Breast epithelium (tissue), 4 donors: ENCODE results near the gene PHACTR1. TPM values are rescaled to one million over a fixed set of nuclear protein-coding genes. Genes with fewer than 3 reads are reported as not detected.

Source experiments
- DNase-seq, 2 donors: peaks; one replicate each; pipeline ENCODE4 v3.0.0-alpha.2; 2019; ENCODE audit warnings: low spot score in 2 of 2
- H3K27ac ChIP-seq, 2 donors: fragments of 200-600 bp; sonication (generic) in 1 of 2; one replicate each; pipeline ENCODE4 v1.5.1; 2016 to 2019; ENCODE audit warnings: mild to moderate bottlenecking in 1 of 2
- H3K27me3 ChIP-seq, 2 donors: fragments of 200-600 bp; sonication (generic) in 1 of 2; one replicate each; pipeline versions ENCODE4 v1.5.1 to v1.6.0; 2017 to 2019; ENCODE audit warnings: control low read depth in 1 of 2, mild to moderate bottlenecking in 1 of 2
- H3K36me3 ChIP-seq: fragments of 200-600 bp; one replicate; pipeline ENCODE4 v1.5.1; 2019
- H3K4me1 ChIP-seq, 2 donors: fragments of 200-600 bp; sonication (generic); one replicate each; pipeline ENCODE4 v1.5.1; 2016 to 2019; ENCODE audit warnings: control low read depth in 1 of 2
- H3K4me3 ChIP-seq, 3 donors: fragments of 200-600 bp; sonication (generic); 1 replicate in 2 of 3; 2 replicates in 1 of 3; pipeline ENCODE4 v1.5.1; 2016 to 2019; ENCODE audit warnings: mild to moderate bottlenecking in 3 of 3, moderate library complexity in 2 of 3
- H3K9me3 ChIP-seq, 2 donors: fragments of 200-600 bp; sonication (generic) in 1 of 2; one replicate each; pipeline ENCODE4 v1.5.1; 2016 to 2019; ENCODE audit warnings: control low read depth in 1 of 2
- CTCF ChIP-seq, 3 donors: fragments of 450-650 bp; IDR thresholded peaks; one replicate each; pipeline ENCODE4 v1.5.1; 2016 to 2017; ENCODE audit warnings: antibody characterized with exemption in 3 of 3, mild to moderate bottlenecking in 3 of 3, moderate library complexity in 3 of 3
- POLR2A ChIP-seq: fragments of 450-650 bp; IDR thresholded peaks from one replicate; pipeline ENCODE4 v1.6.1; 2016; ENCODE audit warnings: antibody characterized with exemption, mild to moderate bottlenecking, moderate library complexity
- POLR2AphosphoS5 ChIP-seq, 3 donors: sonication (generic); formaldehyde crosslinking; IDR thresholded peaks; one replicate each; pipeline ENCODE4 v1.6.1; 2017; ENCODE audit warnings: antibody characterized with exemption in 3 of 3
- intact Hi-C: fragments of 100-400 bp; cut with DNase I; formaldehyde crosslinking; loops from one replicate; pipeline ENCODE4 v1.15.1; 2023; ENCODE audit warnings: low total_unique reads
- total RNA-seq, 3 donors: library from RNA; depleted of rRNA; stranded (reverse); fragments of >200 nt; gene quantifications; one replicate each; pipeline ENCODE4 v1.1.0, GENCODE V29; 2016

The PHACTR1 gene
- total RNA-seq, 3 donors from 2014 or later = 4.1 to 5.6 (median 4.6) TPM

GRCh38 chr6:13066050-13066449 lies 349.5 kb downstream of the PHACTR1 start:
- Histone ChIP-seq H3K36me3 (no peaks in the 10 kb centered on the region), H3K27ac (no peak overlapping the region), H3K9me3 (no peaks in the 10 kb centered on the region), H3K4me1 (no peaks in the 10 kb centered on the region), H3K4me3 (no peak overlapping the region), H3K27me3 (no peaks in the 10 kb centered on the region)
- intact Hi-C loops = no loop called here
- no peak for DNase-seq
- TF ChIP-seq POLR2A = no peak
- TF ChIP-seq CTCF (IDR thresholded peaks at IDR 0.05) = no peak
- no peak for TF ChIP-seq POLR2AphosphoS5 (IDR thresholded peaks at IDR 0.05)

- intact Hi-C loops = no loop called here
- Histone ChIP-seq H3K27ac (no peak overlapping the region), H3K4me1 (no peaks in the 10 kb centered on the region), H3K4me3 (no peak overlapping the region), H3K36me3 (no peaks in the 10 kb centered on the region), H3K27me3 (no peaks in the 10 kb centered on the region), H3K9me3 (no peaks in the 10 kb centered on the region)
- DNase-seq = no peak
- TF ChIP-seq POLR2AphosphoS5 (IDR thresholded peaks at IDR 0.05) (no peak), CTCF (IDR thresholded peaks at IDR 0.05) (no peak), POLR2A (no peak)
Measured at GRCh38 chr6:13066820-13067219, 350.3 kb downstream of the PHACTR1 start.

- TF ChIP-seq POLR2A = no peak
- TF ChIP-seq CTCF (IDR thresholded peaks at IDR 0.05) = no peak
- no peak for TF ChIP-seq POLR2AphosphoS5 (IDR thresholded peaks at IDR 0.05)
- Histone ChIP-seq H3K4me3 (no peak overlapping the region), H3K36me3 (no peaks in the 10 kb centered on the region), H3K27me3 (no peaks in the 10 kb centered on the region), H3K4me1 (no peaks in the 10 kb centered on the region), H3K9me3 (no peaks in the 10 kb centered on the region), H3K27ac (no peak overlapping the region)
- intact Hi-C loops = no loop called here
- DNase-seq = no peak
Measured at GRCh38 chr6:13068586-13069210, 352.1 kb downstream of the PHACTR1 start.

GRCh38 chr6:13071550-13072345 lies 355.2 kb downstream of the PHACTR1 start:
- DNase-seq = no peak
- TF ChIP-seq POLR2AphosphoS5 (IDR thresholded peaks at IDR 0.05) (no peak), CTCF (IDR thresholded peaks at IDR 0.05) (no peak), POLR2A (no peak)
- no peak overlapping the region for H3K27ac ChIP-seq
- intact Hi-C loops = no loop called here
- H3K9me3 ChIP-seq = no peaks in the 10 kb centered on the region
- no peaks in the 10 kb centered on the region for H3K27me3 ChIP-seq
- no peak overlapping the region for H3K4me3 ChIP-seq
- H3K4me1 ChIP-seq = no peaks in the 10 kb centered on the region
- no peaks in the 10 kb centered on the region for H3K36me3 ChIP-seq

- intact Hi-C loops = no loop called here
- TF ChIP-seq POLR2A (no peak), CTCF (IDR thresholded peaks at IDR 0.05) (no peak), POLR2AphosphoS5 (IDR thresholded peaks at IDR 0.05) (no peak)
- Histone ChIP-seq H3K27me3 (no peaks in the 10 kb centered on the region), H3K4me1 (no peaks in the 10 kb centered on the region), H3K27ac (no peak overlapping the region), H3K4me3 (no peak overlapping the region), H3K9me3 (no peaks in the 10 kb centered on the region), H3K36me3 (no peaks in the 10 kb centered on the region)
- no peak for DNase-seq
Measured at GRCh38 chr6:13072686-13073347, 356.2 kb downstream of the PHACTR1 start.
